Stimulated activated CD4-positive, alpha-beta T cell treated with anti-CD3 and anti-CD28 coated beads, Interleukin-2, amount 100 ng/mL, for 24 hours (primary cell): ENCODE measurements around the gene SPIN2B.
"Not testable (repeated sequence)": the region's sequence is repeated elsewhere in the genome, so short reads cannot be mapped to it uniquely, and the experiment has no call there.

Experiments used
- DNase-seq, 2 donors: peaks; one replicate each; pipeline ENCODE4 v3.0.0-alpha.2; 2020

Gene SPIN2B

GRCh38 chrX:57121162-57121755 is at the start of gene SPIN2B:
Gene SPIN2B, minus strand, starts transcription at chrX:57121548.
- DNase-seq = peak; percentile 79 to 80

GRCh38 chrX:57156397-57157049 is 35.2 kb upstream of the SPIN2B start:
- DNase-seq = no peak

- DNase-seq = no peak
Measured at GRCh38 chrX:57155171-57155570, 33.8 kb upstream of the SPIN2B start.

GRCh38 chrX:57152222-57152621 is 30.9 kb upstream of the SPIN2B start:
- DNase-seq = not testable (repeated sequence)

GRCh38 chrX:57138674-57139073 is 17.3 kb upstream of the SPIN2B start:
- DNase-seq = no peak

GRCh38 chrX:57137501-57137900 is 16.2 kb upstream of the SPIN2B start:
- DNase-seq = no peak

- not testable (repeated sequence) for DNase-seq
Measured at GRCh38 chrX:57137073-57137472, 15.7 kb upstream of the SPIN2B start, which contains the start of gene SPIN2A. Gene SPIN2A, minus strand, starts transcription at chrX:57137397. Its CDS starts 800 bp downstream, at chrX:57136597.

- not testable (repeated sequence) for DNase-seq
Measured at GRCh38 chrX:57136589-57136988, 15.2 kb upstream of the SPIN2B start.

GRCh38 chrX:57135287-57135686 is 13.9 kb upstream of the SPIN2B start:
- DNase-seq = no peak

GRCh38 chrX:57134702-57135101 is 13.4 kb upstream of the SPIN2B start:
- DNase-seq = no peak

- no peak for DNase-seq
Measured at GRCh38 chrX:57133706-57134105, 12.4 kb upstream of the SPIN2B start.

GRCh38 chrX:57133284-57133683 is 11.9 kb upstream of the SPIN2B start:
- not testable (repeated sequence) for DNase-seq

GRCh38 chrX:57132046-57132445 is 10.7 kb upstream of the SPIN2B start:
- no peak for DNase-seq

GRCh38 chrX:57121816-57122215 is 468 bp upstream of the SPIN2B start:
- DNase-seq = no peak

GRCh38 chrX:57120619-57121161 is 658 bp downstream of the SPIN2B start:
- not testable (repeated sequence) for DNase-seq

GRCh38 chrX:57119416-57119815 is 1.9 kb downstream of the SPIN2B start:
- no peak for DNase-seq

- not testable (repeated sequence) for DNase-seq
Measured at GRCh38 chrX:57117566-57117965, 3.8 kb downstream of the SPIN2B start.

GRCh38 chrX:57104921-57105398 is 16.4 kb downstream of the SPIN2B start:
- no peak for DNase-seq

- DNase-seq = no peak
Measured at GRCh38 chrX:57104406-57104805, 16.9 kb downstream of the SPIN2B start.

- DNase-seq = no peak
Measured at GRCh38 chrX:57103489-57103888, 17.9 kb downstream of the SPIN2B start.

- not testable (repeated sequence) for DNase-seq
Measured at GRCh38 chrX:57102918-57103317, 18.4 kb downstream of the SPIN2B start.

- DNase-seq = no peak
Measured at GRCh38 chrX:57083143-57083542, 38.2 kb downstream of the SPIN2B start.

GRCh38 chrX:57074458-57074857 is 46.9 kb downstream of the SPIN2B start:
- no peak for DNase-seq
